HG03354 (cell line): ENCODE data around the gene PLXNA1.

ENCODE experiments used
- ATAC-seq: cut with Tn5 transposase; IDR thresholded peaks from one replicate; pipeline ENCODE4 v1.9.1; 2021; ENCODE audit warnings: mild to moderate bottlenecking; ENCODE audit not compliant: unreplicated experiment, poor library complexity, severe bottlenecking

PLXNA1 gene

GRCh38 chr3:126984391-126985131 is 1.6 kb downstream of the PLXNA1 start:
- no peak for ATAC-seq

- no peak for ATAC-seq
These were observed 2.4 kb downstream of the PLXNA1 start for GRCh38 chr3:126985132-126985985.

- no peak for ATAC-seq
These were observed 3.1 kb downstream of the PLXNA1 start for GRCh38 chr3:126986001-126986400.

GRCh38 chr3:126987129-126987528 is 4.2 kb downstream of the PLXNA1 start:
- ATAC-seq, result no peak

GRCh38 chr3:126987596-126987995 is 4.7 kb downstream of the PLXNA1 start:
- ATAC-seq, result no peak

- ATAC-seq, result no peak
These were observed 5.6 kb downstream of the PLXNA1 start for GRCh38 chr3:126988451-126989021.

GRCh38 chr3:126989316-126990023 is 6.6 kb downstream of the PLXNA1 start:
- no peak for ATAC-seq

- no peak for ATAC-seq
These were observed 7.2 kb downstream of the PLXNA1 start for GRCh38 chr3:126990024-126990700.

GRCh38 chr3:126990890-126991289 is 8.0 kb downstream of the PLXNA1 start:
- ATAC-seq, result no peak

GRCh38 chr3:126991366-126992200 is 8.7 kb downstream of the PLXNA1 start:
- no peak for ATAC-seq

GRCh38 chr3:126992216-126992615 is 9.3 kb downstream of the PLXNA1 start:
- ATAC-seq, result no peak

GRCh38 chr3:126992776-126993175 is 9.9 kb downstream of the PLXNA1 start:
- ATAC-seq, result no peak

GRCh38 chr3:126993436-126993835 is 10.5 kb downstream of the PLXNA1 start:
- no peak for ATAC-seq

GRCh38 chr3:126994661-126995245 is 11.8 kb downstream of the PLXNA1 start:
- ATAC-seq, result no peak

GRCh38 chr3:126995254-126995780 is 12.4 kb downstream of the PLXNA1 start:
- ATAC-seq, result no peak

GRCh38 chr3:126995926-126996512 is 13.1 kb downstream of the PLXNA1 start:
- ATAC-seq, result no peak

GRCh38 chr3:126996905-126997304 is 14.0 kb downstream of the PLXNA1 start:
- ATAC-seq, result no peak
